LNCAP (cell line): ENCODE measurements around the gene RPL7A.

ENCODE experiments used
- CTCF ChIP-seq: fragments of 450-650 bp; IDR thresholded peaks from 2 replicates; pipeline ENCODE4 v1.5.1; 2017; ENCODE audit warnings: mild to moderate bottlenecking

Gene RPL7A

GRCh38 chr9:133377721-133378216, 29.8 kb downstream of the RPL7A start:
- TF ChIP-seq CTCF: no peak

DNA sequence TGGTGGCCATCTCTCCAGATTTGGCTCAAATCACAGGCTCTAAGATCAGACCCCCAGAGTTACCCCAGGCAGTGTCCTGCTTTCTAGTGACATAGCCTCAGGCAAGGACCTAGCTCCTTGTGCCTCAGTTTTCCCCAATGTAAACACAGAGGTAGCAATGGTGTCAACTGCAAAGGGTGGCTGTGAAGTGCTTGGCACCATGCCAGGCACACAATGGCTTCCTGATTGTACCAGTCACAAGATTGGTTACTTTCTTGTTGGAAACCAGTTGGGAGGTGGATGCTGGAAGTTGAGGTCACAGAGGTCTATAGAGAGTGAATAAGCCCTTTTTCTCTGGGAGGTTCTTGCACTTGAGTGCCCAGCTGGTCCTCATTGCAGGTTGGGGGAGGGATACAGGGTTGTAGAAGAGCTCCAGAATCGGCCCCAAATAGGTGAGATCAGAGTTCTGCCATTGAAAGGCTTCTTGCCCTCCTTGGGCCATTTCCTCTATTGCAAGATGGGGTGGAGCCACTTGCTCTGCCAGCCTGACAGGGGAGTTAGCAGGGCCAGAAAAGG, 30.5 kb downstream of the RPL7A start:
- TF ChIP-seq CTCF: no peak

- TF ChIP-seq CTCF: no peak
These were observed 31.4 kb downstream of the RPL7A start for GRCh38 chr9:133379153-133380086.

DNA sequence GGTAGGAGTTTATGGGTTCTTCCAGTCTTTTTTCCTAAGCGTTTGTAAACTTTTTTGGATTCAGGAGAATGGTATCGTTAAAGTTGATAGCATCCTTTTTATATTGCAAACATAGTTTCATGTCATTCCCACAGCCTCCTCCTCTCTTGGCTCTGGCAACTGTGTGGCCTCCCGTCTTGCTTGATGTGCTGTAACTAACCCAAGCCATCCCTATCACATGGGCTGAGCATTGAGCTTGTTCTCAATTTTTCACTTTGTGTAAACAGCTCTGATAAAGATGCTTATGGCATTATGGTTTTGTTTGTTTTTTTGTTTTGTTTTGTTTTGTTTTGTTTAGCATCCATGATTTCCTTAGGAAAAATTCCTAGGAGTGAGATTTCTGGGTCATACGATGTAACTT, 32.7 kb downstream of the RPL7A start:
- TF ChIP-seq CTCF: no peak

GRCh38 chr9:133382507-133383141, 34.6 kb downstream of the RPL7A start:
- no peak for TF ChIP-seq CTCF

DNA sequence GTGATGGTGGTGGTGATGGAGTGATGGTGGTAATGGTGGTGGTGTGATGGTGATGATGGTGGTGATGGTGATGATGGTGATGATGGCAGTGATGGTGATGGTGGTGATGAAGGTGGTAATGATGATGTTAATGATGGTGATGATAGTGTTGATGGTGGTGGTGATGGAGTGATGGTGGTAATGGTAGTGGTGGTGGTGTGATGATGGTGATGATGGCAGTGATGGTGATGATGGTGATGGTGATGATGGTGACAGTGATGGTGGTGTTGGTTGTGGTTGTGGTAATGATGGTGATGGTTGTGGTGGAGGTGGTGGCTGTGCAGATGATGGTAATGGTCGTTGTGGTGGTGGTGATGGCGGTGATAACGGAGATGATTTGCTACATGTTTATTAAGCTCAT, 35.4 kb downstream of the RPL7A start:
- TF ChIP-seq CTCF: no peak

GRCh38 chr9:133384736-133385321, 36.8 kb downstream of the RPL7A start:
- TF ChIP-seq CTCF: no peak
